Small intestine (tissue), 7 donors: ENCODE results near the gene IDH3G. TPM values are rescaled to one million over a fixed set of nuclear protein-coding genes. Genes with fewer than 3 reads are reported as not detected.

Experiments
- DNase-seq, 2 donors: peaks; one replicate each; pipeline versions ENCODE4 v3.0.0 to v3.0.0-alpha.2; 2013
- FAIRE-seq: peaks from 2 replicates; lab custom pipeline; 2012; peaks lifted over from hg19 to GRCh38; lab: Jason Lieb, UNC
- H3K27ac ChIP-seq, 3 donors: one replicate each; pipeline ENCODE4 v1.5.1; 2013; ENCODE audit warnings: low read length in 2 of 3, mild to moderate bottlenecking in 2 of 3, control low read depth in 1 of 3, inconsistent platforms in 1 of 3, low read depth in 1 of 3, moderate library complexity in 1 of 3
- H3K27me3 ChIP-seq, 3 donors: one replicate each; pipeline ENCODE4 v1.6.1; 2013; ENCODE audit warnings: low read length in 3 of 3, inconsistent platforms in 1 of 3; ENCODE audit not compliant: control insufficient read depth in 3 of 3, insufficient read depth in 3 of 3
- H3K36me3 ChIP-seq, 3 donors: one replicate each; pipeline ENCODE4 v1.6.1; 2013; ENCODE audit warnings: low read length in 3 of 3, inconsistent platforms in 1 of 3, low read depth in 1 of 3, mild to moderate bottlenecking in 1 of 3, moderate library complexity in 1 of 3; ENCODE audit not compliant: control insufficient read depth in 3 of 3, insufficient read depth in 2 of 3
- H3K4me1 ChIP-seq, 3 donors: one replicate each; pipeline ENCODE4 v1.6.1; 2013; ENCODE audit warnings: low read length in 2 of 3, inconsistent platforms in 1 of 3, low read depth in 1 of 3, mild to moderate bottlenecking in 1 of 3, moderate library complexity in 1 of 3; ENCODE audit not compliant: control insufficient read depth in 3 of 3, insufficient read depth in 2 of 3
- H3K4me3 ChIP-seq, 3 donors: one replicate each; pipeline ENCODE4 v1.5.1; 2013; ENCODE audit warnings: low read length in 3 of 3, control low read depth in 1 of 3, inconsistent platforms in 1 of 3, low read depth in 1 of 3, mild to moderate bottlenecking in 1 of 3, moderate library complexity in 1 of 3
- H3K9me3 ChIP-seq, 2 donors: one replicate each; pipeline ENCODE4 v1.6.1; 2013; ENCODE audit warnings: low read depth in 1 of 2, low read length in 1 of 2; ENCODE audit not compliant: control insufficient read depth in 2 of 2, insufficient read depth in 1 of 2
- WGBS, 3 donors: extraction: QIAGEN DNeasy Blood & Tissue Kit; methylation state at CpG; one replicate each; pipeline ENCODE4 v1.1.7; 2013; 5-methylcytosine and 5-hydroxymethylcytosine counted together
- polyA plus RNA-seq, 4 donors: library from polyadenylated mRNA; stranded (reverse) in 3 of 4; unstranded in 1 of 4; fragments of 200-250 nt in 3 of 4; fragments of 120-200 nt in 1 of 4; gene quantifications; one replicate each; pipeline versions ENCODE4 v1.2.1 to v1.2.3, GENCODE V29; 2013
- donor health status: healthy with polysubstance abuse.
- donor health status: control.
- donor health status: control.
- donor health status: Bipolar disorder and iron deficiency.
- donor health status: healthy.

IDH3G gene
- polyA plus RNA-seq, 4 donors = 59.9 to 114 (median 85.5) TPM

GRCh38 chrX:153828723-153829548 lies 34.8 kb upstream of the IDH3G start:
- 8 to 29% (median 25%) methylated on average over 13 to 50 of the region's 50 CpGs for WGBS, 3 donors
- H3K9me3 ChIP-seq = no peaks in the 10 kb centered on the region
- DNase-seq (no peak), FAIRE-seq (no peak)
- peaks cover 2 to 47% (median 10%) of the 10 kb centered on the region in 3 donors for H3K27me3 ChIP-seq
- H3K36me3 ChIP-seq = no peaks in the 10 kb centered on the region
- no peak overlapping the region for H3K27ac ChIP-seq
- H3K4me1 ChIP-seq = no peaks in the 10 kb centered on the region
- peak overlapping the region in 1 of 3 donors; percentile 24 for H3K4me3 ChIP-seq

- 18 to 41% (median 29%) methylated on average over 15 to 17 of the region's 17 CpGs for WGBS, 3 donors
- Histone ChIP-seq H3K27me3 (peaks cover 2 to 47% (median 12%) of the 10 kb centered on the region in 3 donors), H3K9me3 (no peaks in the 10 kb centered on the region), H3K27ac (no peak overlapping the region), H3K4me1 (no peaks in the 10 kb centered on the region), H3K36me3 (no peaks in the 10 kb centered on the region), H3K4me3 (peak overlapping the region in 1 of 3 donors; percentile 13)
- FAIRE-seq (no peak), DNase-seq (no peak)
These were observed 34.1 kb upstream of the IDH3G start for GRCh38 chrX:153828308-153828707.

- DNase-seq = no peak
- no peak overlapping the region for H3K27ac ChIP-seq
- WGBS, 3 donors = 72 to 80% (median 76%) methylated on average over 6 to 9 of the region's 9 CpGs
- no peaks in the 10 kb centered on the region for H3K4me1 ChIP-seq
- no peaks in the 10 kb centered on the region for H3K36me3 ChIP-seq
- H3K4me3 ChIP-seq = no peak overlapping the region
- no peak for FAIRE-seq
- H3K9me3 ChIP-seq = no peaks in the 10 kb centered on the region
- peaks cover 2 to 47% (median 12%) of the 10 kb centered on the region in 3 donors for H3K27me3 ChIP-seq
These were observed 33.7 kb upstream of the IDH3G start for GRCh38 chrX:153827903-153828302.

GRCh38 chrX:153827016-153827415 lies 32.8 kb upstream of the IDH3G start:
- FAIRE-seq = no peak

GRCh38 chrX:153825042-153825441 lies 30.9 kb upstream of the IDH3G start:
- no peaks in the 10 kb centered on the region for H3K4me1 ChIP-seq

More at GRCh38 chrX:153827016-153827415, 32.8 kb upstream of the IDH3G start:
- H3K36me3 ChIP-seq = no peaks in the 10 kb centered on the region
- H3K27ac ChIP-seq = no peak overlapping the region
- DNase-seq = no peak
- peaks cover 2 to 43% (median 12%) of the 10 kb centered on the region in 3 donors for H3K27me3 ChIP-seq
- no peaks in the 10 kb centered on the region for H3K4me1 ChIP-seq
- no peak overlapping the region for H3K4me3 ChIP-seq
- 63 to 69% (median 65%) methylated on average over 3 of the region's 3 CpGs for WGBS, 3 donors
- H3K9me3 ChIP-seq = no peaks in the 10 kb centered on the region

GRCh38 chrX:153824348-153824747 lies 30.2 kb upstream of the IDH3G start:
- H3K27me3 ChIP-seq = peaks cover 0 to 45% (median 6%) of the 10 kb centered on the region in 3 donors
- H3K27ac ChIP-seq = no peak overlapping the region
- 82 to 95% (median 92%) methylated on average over 10 of the region's 10 CpGs for WGBS, 3 donors
- no peak overlapping the region for H3K4me3 ChIP-seq
- H3K9me3 ChIP-seq = no peaks in the 10 kb centered on the region
- no peaks in the 10 kb centered on the region for H3K36me3 ChIP-seq
- no peak for DNase-seq
- no peak for FAIRE-seq
- no peaks in the 10 kb centered on the region for H3K4me1 ChIP-seq

More at GRCh38 chrX:153825042-153825441, 30.9 kb upstream of the IDH3G start:
- WGBS, 3 donors = 81 to 85% (median 84%) methylated on average over 7 to 8 of the region's 8 CpGs
- Histone ChIP-seq H3K4me3 (no peak overlapping the region), H3K27me3 (peaks cover 0 to 42% (median 6%) of the 10 kb centered on the region in 3 donors), H3K36me3 (no peaks in the 10 kb centered on the region), H3K27ac (no peak overlapping the region), H3K9me3 (no peaks in the 10 kb centered on the region)
- no peak for DNase-seq
- no peak for FAIRE-seq

- H3K27ac ChIP-seq = no peak overlapping the region
- no peak overlapping the region for H3K4me3 ChIP-seq
- FAIRE-seq (no peak), DNase-seq (no peak)
- H3K9me3 ChIP-seq = no peaks in the 10 kb centered on the region
- WGBS, 3 donors = 81 to 91% (median 84%) methylated on average over 9 of the region's 9 CpGs
- peaks cover 0 to 25% (median 3%) of the 10 kb centered on the region in 3 donors for H3K27me3 ChIP-seq
- H3K36me3 ChIP-seq = no peaks in the 10 kb centered on the region
- no peaks in the 10 kb centered on the region for H3K4me1 ChIP-seq
These were observed 26.9 kb upstream of the IDH3G start for GRCh38 chrX:153821066-153821465.

- FAIRE-seq (no peak), DNase-seq (no peak)
- Histone ChIP-seq H3K27me3 (peaks cover 0 to 23% (median 3%) of the 10 kb centered on the region in 3 donors), H3K4me1 (no peaks in the 10 kb centered on the region), H3K4me3 (no peak overlapping the region), H3K27ac (no peak overlapping the region), H3K9me3 (no peaks in the 10 kb centered on the region), H3K36me3 (no peaks in the 10 kb centered on the region)
- WGBS, 3 donors = 64 to 83% (median 67%) methylated on average over 7 of the region's 7 CpGs
These were observed 26.4 kb upstream of the IDH3G start for GRCh38 chrX:153820601-153821000.
